Suprapubic skin (tissue), 4 donors: Measurements from ENCODE around the gene NET1.

Source experiments
- CTCF ChIP-seq, 2 donors: fragments of 200-600 bp in 1 of 2; fragments of 450-650 bp in 1 of 2; sonication (generic) in 1 of 2; IDR thresholded peaks; one replicate each; pipeline ENCODE4 v1.5.1; 2016 to 2019; ENCODE audit warnings: antibody characterized with exemption in 2 of 2, mild to moderate bottlenecking in 1 of 2, moderate library complexity in 1 of 2
- EP300 ChIP-seq: sonication (generic); formaldehyde crosslinking; IDR thresholded peaks from one replicate; pipeline ENCODE4 v1.6.1; 2017; ENCODE audit warnings: antibody characterized with exemption
- POLR2A ChIP-seq, 2 donors: fragments of 450-650 bp; IDR thresholded peaks; one replicate each; pipeline ENCODE4 v1.6.1; 2017; ENCODE audit warnings: antibody characterized with exemption in 2 of 2, mild to moderate bottlenecking in 2 of 2, moderate library complexity in 2 of 2
- POLR2AphosphoS5 ChIP-seq, 3 donors: sonication (generic); formaldehyde crosslinking; IDR thresholded peaks; one replicate each; pipeline ENCODE4 v1.6.1; 2017; ENCODE audit warnings: antibody characterized with exemption in 3 of 3

GRCh38 chr10:5442990-5443370 is 30.6 kb downstream of the NET1 start:
- no peak for TF ChIP-seq CTCF (IDR thresholded peaks at IDR 0.05)
- TF ChIP-seq POLR2A (IDR thresholded peaks at IDR 0.05) = no peak
- no peak for TF ChIP-seq EP300
- no peak for TF ChIP-seq POLR2AphosphoS5 (IDR thresholded peaks at IDR 0.05)
